C4-2B (cell line): ENCODE measurements around the gene CATSPER3.

ENCODE experiments used
- CTCF ChIP-seq: fragments of 450-650 bp; conservative IDR thresholded peaks from 2 replicates; pipeline ENCODE4 v1.5.1; 2017; ENCODE audit warnings: mild to moderate bottlenecking
- ZFX ChIP-seq: fragments of 450-650 bp; IDR thresholded peaks from 2 replicates; pipeline ENCODE4 v1.6.1; 2017

DNA sequence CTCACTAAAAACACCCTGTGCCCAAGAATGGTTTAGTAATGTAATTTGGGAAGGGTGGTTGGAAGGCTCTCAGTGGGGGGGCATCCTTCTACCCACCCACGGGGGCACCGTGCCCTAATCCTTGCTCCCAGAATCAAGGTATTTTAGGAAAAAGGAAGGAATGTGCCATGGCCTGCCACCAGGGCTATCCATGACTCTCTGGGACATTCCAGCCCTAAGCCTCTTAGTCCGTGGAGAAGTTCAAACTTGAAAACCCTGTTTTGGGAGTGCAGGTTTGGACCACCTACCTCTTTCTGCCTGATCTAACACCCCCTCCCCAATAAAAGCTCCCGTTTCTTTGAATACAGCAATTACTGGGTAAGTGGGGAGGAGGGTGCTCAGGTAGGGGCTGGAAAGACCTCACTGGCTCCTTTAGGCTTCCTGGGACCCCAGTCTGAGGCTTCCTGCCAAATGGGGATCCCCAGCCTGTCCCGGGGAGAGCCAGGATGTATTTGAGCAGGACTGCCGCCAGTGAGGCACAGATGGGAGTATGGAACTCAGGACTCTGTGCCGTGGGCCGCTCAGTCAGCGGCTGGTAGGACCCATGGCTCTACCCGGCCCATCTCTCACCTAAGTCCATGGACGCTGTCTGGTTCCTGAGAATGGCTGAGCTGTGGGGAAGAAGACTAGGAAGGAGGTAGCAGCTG lies 70.0 kb downstream of the CATSPER3 start:
- TF ChIP-seq CTCF (no peak), ZFX (no peak)
